H1 (cell line): ENCODE data around the gene RBM20. TPM values are rescaled to one million over a fixed set of nuclear protein-coding genes. Genes with fewer than 3 reads are reported as not detected.

Source experiments
- CTCF ChIA-PET: fragments of 300-600 bp; sonication (Branson Sonifier 250); formaldehyde crosslinking; loops from one replicate; lab custom pipeline; 2021; ENCODE audit not compliant: partially characterized antibody; lab: Charles Lee
- POLR2A ChIA-PET: fragments of 300-600 bp; sonication (Branson Sonifier 250); formaldehyde crosslinking; loops from one replicate; lab custom pipeline; 2021; ENCODE audit warnings: inconsistent platforms; ENCODE audit not compliant: partially characterized antibody; lab: Charles Lee
- DNase-seq, 2 experiments: peaks; one replicate each; pipeline versions ENCODE4 v3.0.0 to v3.0.0-alpha.2; 2010 to 2022; ENCODE audit warnings: low spot score in 2 of 2, low read depth in 1 of 2, mixed read lengths in 1 of 2
- FAIRE-seq: peaks from 2 replicates; lab custom pipeline; 2011; peaks lifted over from hg19 to GRCh38; lab: Jason Lieb, UNC
- H2AFZ ChIP-seq: 2 replicates; pipeline ENCODE4 v1.8.1; 2012; ENCODE audit warnings: low read length, inconsistent platforms
- H2AK5ac ChIP-seq: 2 replicates; pipeline ENCODE4 v1.6.1; 2013; ENCODE audit warnings: low read depth, low read length
- H2BK120ac ChIP-seq: replicated peaks from 2 replicates; pipeline ENCODE3; 2013; ENCODE audit warnings: low read depth, low read length, inconsistent platforms
- H2BK12ac ChIP-seq: 2 replicates; pipeline ENCODE4 v1.6.1; 2013; ENCODE audit warnings: low read depth, low read length
- H2BK15ac ChIP-seq: 2 replicates; pipeline ENCODE4 v1.6.1; 2013; ENCODE audit warnings: low read length
- H2BK20ac ChIP-seq: 2 replicates; pipeline ENCODE4 v1.6.1; 2013; ENCODE audit warnings: low read length
- H2BK5ac ChIP-seq: 2 replicates; pipeline ENCODE4 v1.6.1; 2013; ENCODE audit warnings: low read depth, low read length
- H3K14ac ChIP-seq: 2 replicates; pipeline ENCODE4 v1.6.1; 2013; ENCODE audit warnings: inconsistent platforms; ENCODE audit not compliant: insufficient read length
- H3K18ac ChIP-seq: 2 replicates; pipeline ENCODE4 v1.6.1; 2013; ENCODE audit warnings: low read length; ENCODE audit errors: extremely low read depth
- H3K23ac ChIP-seq: 2 replicates; pipeline ENCODE4 v1.6.1; 2013; ENCODE audit warnings: inconsistent platforms; ENCODE audit not compliant: insufficient read length
- H3K23me2 ChIP-seq: 2 replicates; pipeline ENCODE4 v1.6.1; 2013; ENCODE audit warnings: low read depth, low read length
- H3K27ac ChIP-seq: 2 replicates; pipeline ENCODE4 v1.6.1; 2011; ENCODE audit warnings: low read depth, low read length, inconsistent platforms
- H3K27me3 ChIP-seq, 4 experiments: replicated peaks in 1 of 4; 1 replicate in 1 of 4; 2 replicates in 3 of 4; pipeline versions ENCODE4 v1.6.1 to v1.8.1; 2011 to 2013; ENCODE audit warnings: low read length in 3 of 4, mild to moderate bottlenecking in 3 of 4, inconsistent platforms in 2 of 4, mixed read lengths in 2 of 4, moderate library complexity in 1 of 4; ENCODE audit not compliant: control insufficient read depth in 3 of 4, insufficient read depth in 3 of 4; ENCODE audit errors: extremely low read depth in 1 of 4
- H3K36me3 ChIP-seq, 4 experiments: 2 replicates each; pipeline versions ENCODE4 v1.6.1 to v1.8.1; 2011 to 2013; ENCODE audit warnings: mild to moderate bottlenecking in 4 of 4, low read length in 3 of 4, moderate library complexity in 2 of 4, control low read depth in 1 of 4, inconsistent platforms in 1 of 4; ENCODE audit not compliant: insufficient read depth in 4 of 4, control insufficient read depth in 2 of 4
- H3K4ac ChIP-seq: replicated peaks from 2 replicates; pipeline ENCODE3; 2013; ENCODE audit warnings: low read length, low read depth, mixed read lengths, inconsistent platforms; ENCODE audit not compliant: insufficient read length
- H3K4me1 ChIP-seq, 4 experiments: replicated peaks in 1 of 4; 1 replicate in 1 of 4; 2 replicates in 3 of 4; pipeline versions ENCODE4 v1.6.1 to v1.8.1; 2011 to 2013; ENCODE audit warnings: low read length in 3 of 4, inconsistent platforms in 2 of 4, mixed read lengths in 1 of 4; ENCODE audit not compliant: insufficient read depth in 4 of 4, control insufficient read depth in 3 of 4
- H3K4me2 ChIP-seq, 2 experiments: 2 replicates each; pipeline versions ENCODE4 v1.6.1 to v1.8.1; 2011 to 2013; ENCODE audit warnings: low read depth in 2 of 2, low read length in 2 of 2, control low read depth in 1 of 2, inconsistent platforms in 1 of 2, mild to moderate bottlenecking in 1 of 2; ENCODE audit not compliant: insufficient read depth in 1 of 2
- H3K4me3 ChIP-seq, 4 experiments: fragments of 200-600, 300-600 bp in 1 of 4; sonication (generic), shearing (Covaris generic), sonication (Bioruptor Twin) in 1 of 4; 2 replicates each; pipeline versions ENCODE4 v1.5.1 to v1.8.1; 2011 to 2016; ENCODE audit warnings: low read length in 4 of 4, low read depth in 3 of 4, control low read depth in 2 of 4, inconsistent platforms in 2 of 4, mild to moderate bottlenecking in 2 of 4, mixed read lengths in 1 of 4, moderate library complexity in 1 of 4; ENCODE audit not compliant: insufficient read depth in 2 of 4; ENCODE audit errors: extremely low read depth in 1 of 4
- H3K56ac ChIP-seq: replicated peaks from 2 replicates; pipeline ENCODE3; 2013; ENCODE audit warnings: low read depth, mild to moderate bottlenecking, mixed read lengths, low read length, inconsistent platforms; ENCODE audit not compliant: insufficient read length
- H3K79me1 ChIP-seq: 2 replicates; pipeline ENCODE4 v1.6.1; 2013; ENCODE audit warnings: low read depth, low read length, control low read depth
- H3K79me2 ChIP-seq, 2 experiments: 2 replicates each; pipeline versions ENCODE4 v1.6.1 to v1.8.1; 2012 to 2013; ENCODE audit warnings: low read length in 2 of 2, mild to moderate bottlenecking in 2 of 2, inconsistent platforms in 1 of 2; ENCODE audit not compliant: insufficient read depth in 2 of 2, control insufficient read depth in 1 of 2
- H3K9ac ChIP-seq, 4 experiments: replicated peaks in 1 of 4; 1 replicate in 1 of 4; 2 replicates in 3 of 4; pipeline versions ENCODE4 v1.6.1 to v1.8.1; 2011 to 2013; ENCODE audit warnings: low read depth in 3 of 4, low read length in 3 of 4, control low read depth in 2 of 4, mild to moderate bottlenecking in 2 of 4, moderate library complexity in 2 of 4, inconsistent platforms in 1 of 4; ENCODE audit errors: extremely low read depth in 1 of 4
- H3K9me3 ChIP-seq, 2 experiments: 2 replicates each; pipeline versions ENCODE4 v1.6.1 to v1.8.1; 2012 to 2013; ENCODE audit warnings: mild to moderate bottlenecking in 2 of 2, moderate library complexity in 2 of 2, control low read depth in 1 of 2, inconsistent platforms in 1 of 2, low read depth in 1 of 2, low read length in 1 of 2, mixed read lengths in 1 of 2; ENCODE audit not compliant: insufficient read depth in 2 of 2
- H4K20me1 ChIP-seq, 2 experiments: replicated peaks in 1 of 2; 2 replicates each; pipeline versions ENCODE3 to v1.8.1; 2011 to 2013; ENCODE audit warnings: inconsistent platforms in 2 of 2, low read length in 2 of 2, mild to moderate bottlenecking in 1 of 2; ENCODE audit not compliant: insufficient read depth in 2 of 2, control insufficient read depth in 1 of 2
- H4K5ac ChIP-seq: 2 replicates; pipeline ENCODE4 v1.6.1; 2013; ENCODE audit warnings: low read length, low read depth, mixed read lengths, inconsistent platforms; ENCODE audit not compliant: insufficient read length
- H4K8ac ChIP-seq: 2 replicates; pipeline ENCODE4 v1.8.0; 2013; ENCODE audit warnings: mild to moderate bottlenecking, moderate library complexity, low read length, inconsistent platforms; ENCODE audit not compliant: insufficient read depth; ENCODE audit errors: extremely low read depth
- H4K91ac ChIP-seq: replicated peaks from 2 replicates; pipeline ENCODE3; 2013; ENCODE audit warnings: low read length, mixed read lengths, inconsistent platforms; ENCODE audit not compliant: insufficient read length
- CTBP2 ChIP-seq: IDR thresholded peaks from 2 replicates; pipeline ENCODE4 v1.7.0; 2011; ENCODE audit warnings: borderline replicate concordance, mild to moderate bottlenecking, moderate library complexity, mixed read lengths, low read length; ENCODE audit not compliant: insufficient read depth, insufficient read length
- WGBS, 2 experiments: shearing (Covaris generic) in 1 of 2; methylation state at CpG; one replicate each; pipeline versions ENCODE4 v1.1.6 to v1.1.7; 2013 to 2015; ENCODE audit warnings: low lambda C conversion rate in 2 of 2, mixed read lengths in 2 of 2, inconsistent platforms in 1 of 2, low coverage in 1 of 2, missing lambda C conversion rate in 1 of 2; ENCODE audit not compliant: insufficient replicate concordance in 2 of 2, insufficient coverage in 1 of 2, insufficient read length in 1 of 2; ENCODE audit errors: extremely low coverage in 1 of 2, missing lambda C conversion rate in 1 of 2; 5-methylcytosine and 5-hydroxymethylcytosine counted together
- polyA plus RNA-seq, 7 experiments: library from polyadenylated mRNA; depleted of rRNA in 3 of 7; stranded (reverse) in 5 of 7; unstranded in 2 of 7; fragments of >200 nt in 5 of 7; fragments of 200-250 nt in 2 of 7; gene quantifications; 1 replicate in 5 of 7; 2 replicates in 1 of 7; 4 replicates in 1 of 7; pipeline versions ENCODE4 v1.2.1 to v1.2.3, GENCODE V29; 2011 to 2013; ENCODE audit warnings: missing spikeins in 2 of 7, mixed read lengths in 2 of 7
- total RNA-seq: library from RNA; stranded (reverse); fragmentation: NEBNext Ultra II Directional; extraction: Animal tissue kit (Norgen Biotek cat#: 25700); gene quantifications from 2 replicates; pipeline ENCODE4 v1.2.1, GENCODE V29; 2021

Gene RBM20
- total and polyA plus RNA-seq, 2 of the 8 experiments (the other 6 are each of a cell fraction or from before 2014, with no cell fraction given), result 0.05 to 0.63 TPM

DNA sequence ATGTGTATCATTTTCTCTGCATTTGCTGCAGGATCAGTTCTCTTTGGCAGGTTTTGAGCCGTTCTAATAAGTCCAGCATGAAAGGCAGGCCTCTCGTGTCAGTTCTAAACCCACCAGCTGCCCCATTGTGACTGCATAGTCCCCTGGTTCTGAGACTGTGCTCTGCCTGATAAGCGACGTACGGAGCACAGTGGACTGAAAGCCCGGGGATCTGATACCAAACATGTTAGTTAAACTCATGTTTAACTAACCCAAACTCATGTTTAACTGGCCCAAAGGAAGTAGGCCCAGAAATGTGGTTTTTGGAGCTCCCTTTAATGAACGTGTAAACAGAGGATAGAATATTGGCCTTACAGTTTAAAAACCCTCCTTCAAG lies 129.5 kb downstream of the RBM20 start:
- Histone ChIP-seq H2BK15ac (no peak overlapping the region), H3K27me3 (no peaks in the 10 kb centered on the region), H2AK5ac (no peak overlapping the region), H4K91ac (no peak overlapping the region), H3K4me1 (no peaks in the 10 kb centered on the region; a peak in 1 of 7 replicates), H3K36me3 (no peaks in the 10 kb centered on the region), H2AFZ (no peak overlapping the region), H4K5ac (no peak overlapping the region), H2BK120ac (no peak overlapping the region), H2BK20ac (no peak overlapping the region), H3K18ac (no peak overlapping the region), H2BK12ac (no peak overlapping the region), H3K23me2 (no peaks in the 10 kb centered on the region), H4K20me1 (no peaks in the 10 kb centered on the region), H3K23ac (no peak overlapping the region), H3K27ac (no peak overlapping the region), H3K4ac (no peak overlapping the region), H3K9ac (no peak overlapping the region), H4K8ac (no peak overlapping the region), H3K79me1 (no peaks in the 10 kb centered on the region), H2BK5ac (no peak overlapping the region), H3K9me3 (no peaks in the 10 kb centered on the region), H3K79me2 (no peaks in the 10 kb centered on the region), H3K4me2 (no peak overlapping the region), H3K14ac (no peak overlapping the region), H3K4me3 (no peak overlapping the region), H3K56ac (no peak overlapping the region)
- 91% methylated on average over 7 of the region's 7 CpGs; no CpG with 5 or more reads in 1 of the 2 experiments for WGBS, 2 experiments
- no peak for DNase-seq
- POLR2A ChIA-PET, result interaction anchor here (0.6 kb wide), 1 partner anchor 113 kb away, joined by 3 read pairs; no protein-coding TSS in a partner anchor
- no peak for TF ChIP-seq CTBP2
- no peak for FAIRE-seq
- CTCF ChIA-PET, result interaction anchor here (1.0 kb wide), 1 partner anchor 383 kb away, joined by 5 read pairs; no protein-coding TSS in a partner anchor
